ENCODE measurements around the gene EPB42. TPM values are rescaled to one million over a fixed set of nuclear protein-coding genes. Genes with fewer than 3 reads are reported as not detected.

Gene EPB42
- polyA plus RNA-seq, 1 experiment: not detected

- no peak for TF ChIP-seq CTCF (IDR thresholded peaks at IDR 0.05; ENCODE audit: insufficient read depth, low read depth, low read length)
- Histone ChIP-seq H3K4me3 (ENCODE audit: low read depth, low read length) (no peak overlapping the region), H3K27me3 (ENCODE audit: control insufficient read depth, insufficient read depth, low read length) (peaks cover 12% of the 10 kb centered on the region; the same call in 1 of the 2 replicates), H3K36me3 (ENCODE audit: control insufficient read depth, insufficient read depth, low read length) (no peaks in the 10 kb centered on the region)
- no peak for DNase-seq (ENCODE audit: low read depth)
- CTCF ChIA-PET: interaction anchor here (0.9 kb wide), 1 partner anchor 24 kb away, joined by 3 read pairs; no protein-coding TSS in a partner anchor
- POLR2A ChIA-PET: no interaction called here
Measured at GRCh38 chr15:43249236-43249635, 28.4 kb upstream of the EPB42 start.

GRCh38 chr15:43246261-43246774 is 25.5 kb upstream of the EPB42 start:
- no peaks in the 10 kb centered on the region for H3K36me3 ChIP-seq (ENCODE audit: control insufficient read depth, insufficient read depth, low read length)
- POLR2A ChIA-PET: interaction anchor here (0.6 kb wide), 1 partner anchor 742 kb away, joined by 3 read pairs; no protein-coding TSS in a partner anchor
- H3K27me3 ChIP-seq (ENCODE audit: control insufficient read depth, insufficient read depth, low read length): peaks cover 27% of the 10 kb centered on the region
- TF ChIP-seq CTCF (IDR thresholded peaks at IDR 0.05; ENCODE audit: insufficient read depth, low read depth, low read length): no peak
- H3K4me3 ChIP-seq (ENCODE audit: low read depth, low read length): no peak overlapping the region
- DNase-seq (ENCODE audit: low read depth): no peak
- CTCF ChIA-PET: interaction anchor here (0.7 to 1.3 kb wide), 2 partner anchors 11 to 18 kb away, joined by 3 read pairs; no protein-coding TSS in a partner anchor

GRCh38 chr15:43244092-43244491 is 23.3 kb upstream of the EPB42 start:
- POLR2A ChIA-PET: no interaction called here
- Histone ChIP-seq H3K4me3 (ENCODE audit: low read depth, low read length) (no peak overlapping the region), H3K27me3 (ENCODE audit: control insufficient read depth, insufficient read depth, low read length) (peaks cover 27% of the 10 kb centered on the region), H3K36me3 (ENCODE audit: control insufficient read depth, insufficient read depth, low read length) (no peaks in the 10 kb centered on the region)
- no peak for TF ChIP-seq CTCF (IDR thresholded peaks at IDR 0.05; ENCODE audit: insufficient read depth, low read depth, low read length)
- DNase-seq (ENCODE audit: low read depth): no peak
- CTCF ChIA-PET: interaction anchor here (1.3 kb wide), 1 partner anchor 19 kb away, joined by 3 read pairs; no protein-coding TSS in a partner anchor

GRCh38 chr15:43243020-43243645 is 22.3 kb upstream of the EPB42 start:
- no peaks in the 10 kb centered on the region for H3K36me3 ChIP-seq (ENCODE audit: control insufficient read depth, insufficient read depth, low read length)
- no peak for TF ChIP-seq CTCF (IDR thresholded peaks at IDR 0.05; ENCODE audit: insufficient read depth, low read depth, low read length)
- ChIA-PET CTCF (interaction anchor here (1.0 to 2.2 kb wide), 3 partner anchors 14 to 39 kb away, joined by 4 to 7 read pairs (median 5); no protein-coding TSS in a partner anchor), POLR2A (interaction anchor here (0.5 kb wide), 1 partner anchor 75 kb away, joined by 12 read pairs; no protein-coding TSS in a partner anchor)
- peaks cover 33% of the 10 kb centered on the region for H3K27me3 ChIP-seq (ENCODE audit: control insufficient read depth, insufficient read depth, low read length)
- no peak overlapping the region for H3K4me3 ChIP-seq (ENCODE audit: low read depth, low read length)
- DNase-seq (ENCODE audit: low read depth): no peak

- DNase-seq (ENCODE audit: low read depth): no peak
- TF ChIP-seq CTCF (IDR thresholded peaks at IDR 0.05; ENCODE audit: insufficient read depth, low read depth, low read length): no peak
Measured at GRCh38 chr15:43242616-43243015, 21.8 kb upstream of the EPB42 start.

More at GRCh38 chr15:43242616-43243015, 21.8 kb upstream of the EPB42 start:
- peaks cover 36% of the 10 kb centered on the region for H3K27me3 ChIP-seq (ENCODE audit: control insufficient read depth, insufficient read depth, low read length)
- H3K4me3 ChIP-seq (ENCODE audit: low read depth, low read length): no peak overlapping the region
- ChIA-PET POLR2A (no interaction called here), CTCF (interaction anchor here (1.0 to 2.2 kb wide), 5 partner anchors 13 to 44 kb away, joined by 3 to 11 read pairs (median 5); no protein-coding TSS in a partner anchor)
- H3K36me3 ChIP-seq (ENCODE audit: control insufficient read depth, insufficient read depth, low read length): no peaks in the 10 kb centered on the region

Data from BJ (cell line).